Right renal cortex interstitium (tissue), 3 donors: Measurements from ENCODE around the gene LPCAT1. TPM values are rescaled to one million over a fixed set of nuclear protein-coding genes. Genes with fewer than 3 reads are reported as not detected.
A peak's percentile ranks its signal among the peaks of the same experiment; 100 is the strongest.

ENCODE experiments used
- DNase-seq, 3 donors: peaks; one replicate each; pipeline ENCODE4 v3.0.0-alpha.2; 2013; ENCODE audit warnings: low read depth in 3 of 3, low spot score in 2 of 3
- polyA plus RNA-seq, 3 donors: library from polyadenylated mRNA; unstranded; fragments of 120-200 nt; gene quantifications; one replicate each; pipeline ENCODE4 v1.2.1, GENCODE V29; 2013; ENCODE audit not compliant: insufficient read length in 3 of 3

The LPCAT1 gene
- polyA plus RNA-seq, 3 donors: 37.5 to 48.9 (median 43.4) TPM

- no peak for DNase-seq
Observed at GRCh38 chr5:1501372-1502045, 22.3 kb downstream of the LPCAT1 start.

- no peak for DNase-seq
Observed at GRCh38 chr5:1500411-1501091, 23.2 kb downstream of the LPCAT1 start.

DNA sequence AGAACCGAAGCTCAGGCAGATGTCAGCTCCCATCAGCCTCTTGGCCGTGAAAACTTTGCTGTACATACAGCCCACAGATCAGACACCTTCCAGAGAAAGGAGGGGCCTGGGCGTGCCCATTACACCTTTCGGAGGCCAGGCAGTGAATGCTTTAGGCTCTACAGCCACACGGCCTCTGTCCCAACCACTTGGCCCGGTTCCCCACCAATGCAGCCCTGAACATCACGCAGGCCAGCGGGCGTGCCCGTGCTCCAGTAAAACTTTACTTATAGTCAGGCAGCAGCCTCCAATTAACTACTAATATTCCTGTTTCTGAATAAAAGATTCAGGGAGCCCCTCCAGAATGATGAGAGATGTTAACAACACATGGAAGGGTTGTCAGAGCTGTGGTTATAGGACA lies 23.9 kb downstream of the LPCAT1 start:
- DNase-seq: no peak

GRCh38 chr5:1498623-1499416 lies 24.9 kb downstream of the LPCAT1 start:
- DNase-seq: peak in 1 of 3 donors; percentile 32

GRCh38 chr5:1497795-1498622 lies 25.8 kb downstream of the LPCAT1 start:
- no peak for DNase-seq

DNA sequence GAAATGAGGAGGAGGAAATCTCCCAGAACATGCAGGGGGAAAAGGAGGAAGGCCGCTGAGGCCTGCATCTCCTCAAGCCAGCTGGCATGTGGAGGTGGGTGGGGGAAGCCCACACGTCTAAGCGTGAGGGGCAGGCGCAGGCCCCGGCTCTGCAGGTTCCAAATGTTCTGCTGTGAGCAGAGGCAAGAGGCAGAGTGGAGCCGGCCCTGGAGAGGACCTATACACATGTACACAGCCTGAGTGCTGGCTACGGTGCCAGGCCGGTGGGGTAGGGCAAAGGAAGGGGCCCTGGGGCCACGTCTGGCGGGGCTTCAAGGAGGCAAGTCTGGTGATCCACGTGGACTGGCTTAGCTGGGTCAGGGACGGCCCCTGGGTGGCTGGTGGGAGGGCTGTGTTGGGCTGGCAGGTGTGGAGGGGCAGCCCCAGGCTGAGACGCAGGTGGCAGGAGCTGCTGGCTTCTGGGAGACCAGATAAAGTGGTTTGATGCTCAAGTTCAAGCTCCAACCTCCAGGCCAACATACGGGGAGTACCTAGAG lies 26.4 kb downstream of the LPCAT1 start:
- no peak for DNase-seq

DNA sequence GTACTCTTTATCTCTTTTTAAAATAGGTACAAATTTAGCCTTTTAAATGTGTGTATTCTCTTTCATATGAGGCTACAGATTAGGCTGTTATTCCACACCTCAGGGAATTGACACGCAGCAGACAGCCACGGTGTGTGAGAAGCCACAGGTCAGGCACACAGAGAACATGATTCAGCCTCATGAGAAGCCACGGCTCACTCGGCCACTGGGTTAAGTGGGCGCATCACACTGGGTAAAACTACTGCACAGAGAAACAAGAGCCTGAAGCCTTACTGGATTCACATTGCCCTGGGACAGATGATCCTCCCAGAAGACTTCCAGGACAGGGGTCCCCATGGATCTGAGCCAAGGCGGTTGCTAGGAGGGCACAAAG lies 28.2 kb downstream of the LPCAT1 start:
- DNase-seq: no peak

DNA sequence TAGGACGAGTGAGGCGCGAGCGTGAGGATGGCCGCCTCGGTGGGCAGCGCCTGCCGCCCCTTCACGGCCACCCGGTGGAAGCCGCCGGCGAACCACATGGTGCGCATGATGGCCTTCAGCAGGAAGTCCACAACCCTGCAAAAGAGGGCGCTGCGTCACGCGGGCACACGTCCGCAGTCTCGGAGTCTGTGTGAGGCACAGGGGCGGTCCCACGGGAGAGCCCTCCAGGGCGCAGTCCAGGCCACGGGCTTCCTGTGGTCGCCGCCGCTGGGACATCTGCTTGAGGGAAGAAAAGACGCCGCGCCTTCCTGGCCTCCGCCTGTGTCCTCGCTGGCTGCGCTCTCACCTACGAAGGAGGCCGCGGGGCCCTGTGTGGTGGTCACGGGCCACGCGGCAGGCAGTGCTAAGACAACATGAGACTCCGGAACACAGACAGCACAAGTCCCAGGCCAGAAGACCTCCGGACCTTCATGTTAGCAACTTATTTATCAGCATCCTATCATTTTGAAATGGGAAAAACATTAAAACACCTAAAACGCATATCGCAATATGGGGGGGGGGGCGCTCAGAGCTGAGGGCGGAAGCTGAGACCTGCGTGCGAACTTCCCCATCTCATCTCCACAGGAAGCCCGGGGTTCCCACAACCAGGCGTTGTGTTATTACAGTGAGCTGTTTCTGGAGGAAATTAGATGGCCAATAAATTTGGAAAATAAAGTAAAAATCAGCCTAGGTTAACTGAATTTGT lies 28.8 kb downstream of the LPCAT1 start:
- no peak for DNase-seq

DNA sequence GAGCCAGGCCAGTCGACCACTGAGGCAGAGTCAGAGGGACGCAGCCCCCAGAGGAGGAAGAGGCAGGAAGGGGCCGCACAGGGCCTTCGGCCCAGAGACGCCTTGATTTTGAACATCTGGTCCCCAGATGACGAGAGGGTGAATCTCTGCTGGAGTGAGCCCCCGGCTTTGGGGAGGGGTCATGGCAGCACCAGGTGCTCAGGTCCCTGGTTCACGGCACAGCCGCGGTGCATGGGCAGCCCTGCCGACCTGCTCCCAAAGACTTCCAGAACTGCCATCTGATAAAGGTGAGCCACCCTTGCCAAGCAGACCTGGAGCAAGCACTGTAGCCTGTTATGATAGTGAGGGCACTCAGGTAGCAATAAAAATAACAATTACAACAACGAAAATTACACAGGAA lies 29.8 kb downstream of the LPCAT1 start:
- no peak for DNase-seq

- DNase-seq: no peak
Observed at GRCh38 chr5:1493413-1493812, 30.3 kb downstream of the LPCAT1 start.

- DNase-seq: no peak
Observed at GRCh38 chr5:1492757-1493156, 31.0 kb downstream of the LPCAT1 start.

DNA sequence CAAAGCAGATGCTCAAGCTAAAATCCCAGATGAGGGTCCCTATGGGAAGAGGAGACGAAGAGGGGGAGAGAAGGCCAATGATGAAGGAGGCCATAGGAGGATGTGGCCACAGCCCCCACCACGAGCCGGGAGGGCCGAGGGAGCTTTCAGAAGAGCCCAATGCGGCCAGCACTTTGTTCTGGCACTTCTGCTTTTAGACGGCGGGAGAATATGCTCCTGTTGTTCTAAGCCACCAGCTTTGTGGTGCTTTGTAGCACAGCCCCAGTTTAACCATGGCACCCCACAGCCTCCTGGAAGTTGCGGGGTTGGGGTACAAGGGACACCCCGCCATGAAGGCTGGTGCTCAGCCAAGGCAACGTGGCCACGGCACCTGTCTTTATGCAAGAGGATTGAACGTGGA lies 33.4 kb downstream of the LPCAT1 start:
- DNase-seq: no peak

DNA sequence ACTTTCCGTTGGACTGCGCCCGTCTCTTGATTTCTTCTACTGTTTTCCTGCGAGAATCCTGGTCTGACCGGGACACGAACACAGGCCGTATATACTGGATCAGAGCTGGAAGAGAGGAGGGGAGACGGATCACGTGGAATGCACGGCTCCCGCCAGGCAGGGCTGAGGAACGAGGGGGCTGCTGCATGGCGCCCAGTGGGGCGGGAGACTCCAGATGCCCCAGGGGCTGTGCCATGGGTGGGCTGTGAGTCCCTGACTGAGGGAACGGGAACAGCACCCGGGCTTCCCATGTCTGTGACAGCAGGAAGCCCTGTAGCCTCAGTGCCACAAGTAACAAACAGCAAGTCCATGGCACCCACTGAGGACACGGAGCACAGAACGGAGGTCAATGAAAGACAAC lies 34.0 kb downstream of the LPCAT1 start:
- DNase-seq: no peak

GRCh38 chr5:1488882-1489680 lies 34.7 kb downstream of the LPCAT1 start:
- no peak for DNase-seq

DNA sequence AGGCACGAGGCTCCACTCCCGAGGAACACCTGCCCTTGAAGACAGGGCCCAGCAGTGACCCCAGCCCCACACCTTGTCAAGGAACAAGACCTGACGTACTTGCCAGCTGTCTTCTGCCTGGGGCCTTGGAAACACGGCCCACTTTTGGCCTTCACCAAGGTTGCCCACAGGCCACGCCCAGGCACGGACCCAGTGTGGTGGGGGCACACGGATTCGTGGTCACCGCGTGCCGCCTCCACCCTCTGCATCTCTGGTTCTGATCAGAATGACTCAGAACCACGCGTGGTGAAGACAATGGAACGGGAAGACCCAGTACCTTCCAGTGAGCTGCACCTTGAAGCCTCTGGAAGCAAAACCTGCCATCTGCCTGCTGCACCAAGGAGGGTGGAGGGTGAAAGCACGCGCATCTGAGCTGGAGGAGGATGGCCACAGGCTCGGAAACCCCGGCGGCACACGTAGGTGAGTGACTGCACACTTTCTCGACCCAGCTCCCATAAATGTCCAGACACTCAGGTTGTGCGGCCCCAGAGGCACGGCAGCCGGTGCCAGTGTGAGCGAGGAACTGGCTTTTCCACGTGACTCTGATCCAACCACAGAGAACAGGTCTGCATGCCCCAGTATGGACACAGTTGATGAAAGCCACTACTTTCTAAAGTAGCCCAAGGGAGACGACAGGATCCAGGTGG lies 36.5 kb downstream of the LPCAT1 start:
- DNase-seq: no peak

- DNase-seq: no peak
Observed at GRCh38 chr5:1486271-1486670, 37.5 kb downstream of the LPCAT1 start.

DNA sequence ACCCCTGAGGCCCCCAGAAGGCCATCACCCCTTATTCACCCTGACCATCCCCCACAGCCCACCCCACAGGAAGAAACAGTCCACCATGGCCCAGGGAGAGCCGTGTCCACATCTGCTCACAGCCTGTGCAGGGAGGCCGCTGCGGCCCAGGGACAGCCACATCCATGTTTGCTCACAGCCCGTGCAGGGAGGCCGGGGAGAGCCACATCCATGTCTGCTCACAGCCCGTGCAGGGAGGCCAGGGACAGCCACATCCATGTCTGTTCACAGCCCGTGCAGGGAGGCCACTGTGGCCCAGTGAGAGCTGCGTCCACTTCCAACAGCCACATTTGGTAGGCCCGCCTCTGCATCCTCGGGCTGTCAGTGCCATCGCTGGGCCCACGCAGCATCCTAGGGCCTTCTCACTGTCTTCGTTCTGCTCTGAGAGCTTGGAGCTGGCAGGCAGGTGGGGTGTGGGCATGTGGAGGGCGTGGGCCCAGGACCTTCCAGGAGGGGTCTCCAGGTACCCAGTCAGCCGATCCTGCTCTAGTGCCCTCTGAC lies 38.1 kb downstream of the LPCAT1 start:
- DNase-seq: no peak
